T-helper 1 cell (primary cell): ENCODE results near the gene NOB1.

Experiments used
- DNase-seq, 5 donors: peaks; one replicate each; pipeline ENCODE4 v3.0.0-alpha.2; 2012 to 2020

NOB1 gene

GRCh38 chr16:69718111-69718764 lies 36.5 kb downstream of the NOB1 start:
- DNase-seq = no peak

GRCh38 chr16:69717066-69717465 lies 37.7 kb downstream of the NOB1 start:
- DNase-seq = no peak

- DNase-seq = no peak
Observed at GRCh38 chr16:69712914-69713581, 41.7 kb downstream of the NOB1 start.

GRCh38 chr16:69712277-69712676 lies 42.4 kb downstream of the NOB1 start:
- no peak for DNase-seq

- no peak for DNase-seq
Observed at GRCh38 chr16:69711115-69711740, 43.5 kb downstream of the NOB1 start.

- peak in 1 of 5 donors; percentile 57 for DNase-seq
Observed at GRCh38 chr16:69709456-69710084, 45.2 kb downstream of the NOB1 start.

GRCh38 chr16:69707920-69708683 lies 46.6 kb downstream of the NOB1 start:
- DNase-seq = no peak

GRCh38 chr16:69706975-69707340 lies 47.8 kb downstream of the NOB1 start:
- no peak for DNase-seq

- DNase-seq = no peak
Observed at GRCh38 chr16:69706256-69706974, 48.3 kb downstream of the NOB1 start.

- DNase-seq = no peak
Observed at GRCh38 chr16:69703638-69704037, 51.1 kb downstream of the NOB1 start.

GRCh38 chr16:69701866-69702265 lies 52.9 kb downstream of the NOB1 start:
- no peak for DNase-seq

GRCh38 chr16:69701452-69701851 lies 53.3 kb downstream of the NOB1 start:
- no peak for DNase-seq

- DNase-seq = no peak
Observed at GRCh38 chr16:69699915-69700314, 54.8 kb downstream of the NOB1 start.

- no peak for DNase-seq
Observed at GRCh38 chr16:69698404-69698803, 56.3 kb downstream of the NOB1 start.

- no peak for DNase-seq
Observed at GRCh38 chr16:69693916-69694315, 60.8 kb downstream of the NOB1 start.

- peak in 1 of 5 donors; percentile 14 for DNase-seq
Observed at GRCh38 chr16:69691980-69692911, 62.5 kb downstream of the NOB1 start.
